Upper lobe of right lung (tissue), 1 donor: Measurements from ENCODE around the gene YBX3. TPM values are rescaled to one million over a fixed set of nuclear protein-coding genes. Genes with fewer than 3 reads are reported as not detected.

Source experiments
- ATAC-seq: fragments of 200-7000 bp; cut with Tn5 transposase; one replicate; pipeline ENCODE4 v1.9.1; 2020; ENCODE audit warnings: mild to moderate bottlenecking, moderate library complexity
- DNase-seq: peaks from one replicate; pipeline ENCODE4 v3.0.0-alpha.2; 2020
- H3K27ac ChIP-seq: fragments of 200-600 bp; one replicate; pipeline ENCODE4 v1.8.0; 2022
- H3K27me3 ChIP-seq: fragments of 200-600 bp; one replicate; pipeline ENCODE4 v1.8.0; 2022; ENCODE audit warnings: mild to moderate bottlenecking
- H3K36me3 ChIP-seq: fragments of 200-600 bp; one replicate; pipeline ENCODE4 v1.8.0; 2022
- H3K4me1 ChIP-seq: fragments of 200-600 bp; one replicate; pipeline ENCODE4 v1.8.0; 2022
- H3K4me3 ChIP-seq: fragments of 200-600 bp; one replicate; pipeline ENCODE4 v1.8.0; 2022; ENCODE audit warnings: mild to moderate bottlenecking
- H3K9me3 ChIP-seq: fragments of 200-600 bp; one replicate; pipeline ENCODE4 v1.8.0; 2022
- CTCF ChIP-seq: fragments of 200-600 bp; IDR thresholded peaks from one replicate; pipeline ENCODE4 v1.8.0; 2022; ENCODE audit warnings: antibody characterized with exemption
- intact Hi-C: fragments of 100-400 bp; cut with DNase I; formaldehyde crosslinking; loops from one replicate; pipeline ENCODE4 v1.11.0; 2022
- total RNA-seq: library from RNA; stranded (reverse); fragmentation: NEBNext Ultra II Directional; extraction: Animal tissue kit (Norgen Biotek cat#: 25700); gene quantifications from one replicate; pipeline ENCODE4 v1.2.1, GENCODE V29; 2021
- donor health status: DM: no; HTN: yes; CAD: no; lungs with severe emphysema.

The YBX3 gene
- total RNA-seq, 1 donor from 2014 or later = 292 TPM

GRCh38 chr12:10689146-10689545 is 34.0 kb downstream of the YBX3 start:
- Histone ChIP-seq H3K4me1 (no peaks in the 10 kb centered on the region), H3K4me3 (no peak overlapping the region), H3K36me3 (no peaks in the 10 kb centered on the region), H3K9me3 (no peaks in the 10 kb centered on the region), H3K27ac (no peak overlapping the region), H3K27me3 (no peaks in the 10 kb centered on the region)
- no peak for TF ChIP-seq CTCF
- no peak for DNase-seq
- intact Hi-C loops = no loop called here
- ATAC-seq = no peak

- no peak overlapping the region for H3K4me3 ChIP-seq
- ATAC-seq = no peak
- no peak for DNase-seq
Measured at GRCh38 chr12:10688042-10688441, 35.1 kb downstream of the YBX3 start.

GRCh38 chr12:10673659-10674384 is 49.3 kb downstream of the YBX3 start, which contains the start of gene STYK1:
STYK1 (minus strand) TSS chr12:10674052; CDS start chr12:10634618, 39,434 bp downstream.
- DNase-seq = peak; percentile 87
- ATAC-seq = peak; percentile 96
- Histone ChIP-seq H3K27ac (peak within 1 kb of the TSS; percentile 44), H3K4me3 (peak within 1 kb of the TSS; percentile 49), H3K4me1 (peaks cover 7% of the 10 kb centered on the region), H3K36me3 (no peaks in the 10 kb centered on the region), H3K27me3 (no peaks in the 10 kb centered on the region), H3K9me3 (no peaks in the 10 kb centered on the region)
- intact Hi-C loops = no loop called here
- TF ChIP-seq CTCF = peak; percentile 87

More at GRCh38 chr12:10688042-10688441, 35.1 kb downstream of the YBX3 start:
- no peaks in the 10 kb centered on the region for H3K27me3 ChIP-seq
- no peaks in the 10 kb centered on the region for H3K36me3 ChIP-seq
- no peaks in the 10 kb centered on the region for H3K9me3 ChIP-seq
- TF ChIP-seq CTCF = no peak
- intact Hi-C loops = no loop called here
- no peaks in the 10 kb centered on the region for H3K4me1 ChIP-seq
- no peak overlapping the region for H3K27ac ChIP-seq

GRCh38 chr12:10672231-10672868 is 50.8 kb downstream of the YBX3 start:
- Histone ChIP-seq H3K4me1 (peaks cover 7% of the 10 kb centered on the region), H3K27me3 (no peaks in the 10 kb centered on the region), H3K27ac (no peak overlapping the region), H3K36me3 (no peaks in the 10 kb centered on the region), H3K4me3 (no peak overlapping the region), H3K9me3 (no peaks in the 10 kb centered on the region)
- intact Hi-C loops = no loop called here
- no peak for DNase-seq
- ATAC-seq = no peak
- no peak for TF ChIP-seq CTCF

GRCh38 chr12:10669533-10669932 is 53.6 kb downstream of the YBX3 start:
- no peak for TF ChIP-seq CTCF
- Histone ChIP-seq H3K36me3 (no peaks in the 10 kb centered on the region), H3K27me3 (no peaks in the 10 kb centered on the region), H3K4me3 (no peak overlapping the region), H3K4me1 (peaks cover 7% of the 10 kb centered on the region), H3K9me3 (no peaks in the 10 kb centered on the region), H3K27ac (no peak overlapping the region)
- intact Hi-C loops = no loop called here
- ATAC-seq (no peak), DNase-seq (no peak)
